CD4-positive, alpha-beta T cell treated with Interleukin-17A for 1 hour (primary cell): Measurements from ENCODE around the gene KIFC3.
"Not testable (repeated sequence)": the region's sequence is repeated elsewhere in the genome, so short reads cannot be mapped to it uniquely, and the experiment has no call there.

ENCODE experiments used
- DNase-seq: peaks from one replicate; pipeline ENCODE4 v3.0.0-alpha.2; 2020

Gene KIFC3

GRCh38 chr16:57734308-57734924, 67.9 kb downstream of the KIFC3 start:
- no peak for DNase-seq

GRCh38 chr16:57732714-57733113, 69.6 kb downstream of the KIFC3 start:
- no peak for DNase-seq

GRCh38 chr16:57732037-57732436, 70.3 kb downstream of the KIFC3 start:
- no peak for DNase-seq

- DNase-seq = no peak
These were observed 71.2 kb downstream of the KIFC3 start for GRCh38 chr16:57730771-57731730.

GRCh38 chr16:57729852-57730251, 72.4 kb downstream of the KIFC3 start:
- DNase-seq = not testable (repeated sequence)

GRCh38 chr16:57729182-57729484, 73.2 kb downstream of the KIFC3 start:
- no peak for DNase-seq

- DNase-seq = no peak
These were observed 73.7 kb downstream of the KIFC3 start for GRCh38 chr16:57728336-57729181.

GRCh38 chr16:57727610-57728009, 74.7 kb downstream of the KIFC3 start:
- no peak for DNase-seq

GRCh38 chr16:57726433-57726947, 75.8 kb downstream of the KIFC3 start:
- no peak for DNase-seq

- no peak for DNase-seq
These were observed 76.3 kb downstream of the KIFC3 start for GRCh38 chr16:57725976-57726375.

- no peak for DNase-seq
These were observed 76.7 kb downstream of the KIFC3 start for GRCh38 chr16:57725554-57725953.

GRCh38 chr16:57725151-57725550, 77.1 kb downstream of the KIFC3 start:
- DNase-seq = no peak

- no peak for DNase-seq
These were observed 77.8 kb downstream of the KIFC3 start for GRCh38 chr16:57724531-57724930.

GRCh38 chr16:57723170-57723569, 79.1 kb downstream of the KIFC3 start:
- no peak for DNase-seq

GRCh38 chr16:57722651-57723050, 79.6 kb downstream of the KIFC3 start:
- DNase-seq = no peak

- no peak for DNase-seq
These were observed 80.1 kb downstream of the KIFC3 start for GRCh38 chr16:57722210-57722499.

GRCh38 chr16:57721356-57722209, 80.7 kb downstream of the KIFC3 start:
- DNase-seq = no peak

- peak; percentile 46 for DNase-seq
These were observed 82.1 kb downstream of the KIFC3 start for GRCh38 chr16:57720142-57720575.

- no peak for DNase-seq
These were observed 88.2 kb downstream of the KIFC3 start for GRCh38 chr16:57714047-57714446.

- no peak for DNase-seq
These were observed 88.7 kb downstream of the KIFC3 start for GRCh38 chr16:57713596-57713995.

GRCh38 chr16:57712569-57712968, 89.7 kb downstream of the KIFC3 start:
- not testable (repeated sequence) for DNase-seq

GRCh38 chr16:57711993-57712392, 90.3 kb downstream of the KIFC3 start:
- no peak for DNase-seq
